T-helper 17 cell (primary cell): ENCODE data around the gene SMU1. TPM values are rescaled to one million over a fixed set of nuclear protein-coding genes. Genes with fewer than 3 reads are reported as not detected.

Source experiments
- ATAC-seq: fragments of 150-1000 bp; cut with Tn5 transposase; 2 replicates; pipeline ENCODE4 v1.10.0; 2021; ENCODE audit warnings: mild to moderate bottlenecking, moderate library complexity
- DNase-seq, 3 donors: peaks; one replicate each; pipeline versions ENCODE4 v3.0.0 to v3.0.0-alpha.2; 2020 to 2021
- H3K9me3 ChIP-seq: one replicate; pipeline ENCODE4 v1.7.0; 2013; ENCODE audit warnings: low read length, mild to moderate bottlenecking; ENCODE audit not compliant: control insufficient read depth, poor library complexity, severe bottlenecking
- H3K27ac Mint-ChIP-seq: one replicate; pipeline ENCODE4 v1.8.0; 2022; ENCODE audit warnings: mild to moderate bottlenecking, moderate library complexity, mixed read lengths
- H3K27me3 Mint-ChIP-seq: one replicate; pipeline ENCODE4 v1.8.0; 2022; ENCODE audit warnings: mixed read lengths
- H3K36me3 Mint-ChIP-seq: one replicate; pipeline ENCODE4 v1.8.0; 2022; ENCODE audit warnings: low read depth, mixed read lengths
- H3K4me1 Mint-ChIP-seq: one replicate; pipeline ENCODE4 v1.8.0; 2022; ENCODE audit warnings: mild to moderate bottlenecking, mixed read lengths
- H3K4me3 Mint-ChIP-seq: one replicate; pipeline ENCODE4 v1.8.0; 2022; ENCODE audit warnings: mild to moderate bottlenecking, moderate library complexity, mixed read lengths
- total RNA-seq, 4 donors: library from RNA in 2 of 4; stranded (reverse) in 2 of 4; gene quantifications; one replicate each; pipeline ENCODE4 v1.2.3 and lab custom pipeline; 2022 to 2026

Gene SMU1
- total RNA-seq, 2 donors from 2014 or later = 20.6 to 21.2 TPM

- DNase-seq (no peak), ATAC-seq (no peak)
- peaks cover 10% of the 10 kb centered on the region for H3K36me3 Mint-ChIP-seq
- H3K9me3 ChIP-seq = no peaks in the 10 kb centered on the region
- H3K4me1 Mint-ChIP-seq = peaks cover 17% of the 10 kb centered on the region
- peak overlapping the region; percentile 81 for H3K27ac Mint-ChIP-seq
- H3K4me3 Mint-ChIP-seq = no peak overlapping the region
- H3K27me3 Mint-ChIP-seq = no peaks in the 10 kb centered on the region
These were observed 35.2 kb upstream of the SMU1 start for GRCh38 chr9:33111631-33112030.

DNA sequence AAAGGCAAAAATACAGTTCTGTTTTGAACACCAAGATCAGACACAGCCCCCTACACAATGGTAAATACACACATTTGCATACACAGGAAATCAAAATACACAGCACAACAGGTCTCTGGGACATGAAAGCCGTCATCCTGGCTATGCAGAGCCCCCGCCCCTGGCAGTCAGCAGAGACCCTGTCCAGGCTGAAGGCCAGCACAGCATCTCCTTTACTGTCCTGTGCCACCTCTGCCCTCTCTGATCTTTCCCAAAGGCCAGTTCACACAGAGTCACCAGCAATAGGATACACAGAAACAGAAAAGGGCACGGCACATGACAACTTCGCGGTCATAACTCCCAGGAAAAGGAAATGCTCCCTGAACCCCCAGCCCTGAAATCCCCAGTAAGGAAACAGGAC, 34.2 kb upstream of the SMU1 start:
- H3K9me3 ChIP-seq = no peaks in the 10 kb centered on the region
- Mint-ChIP-seq H3K4me1 (peaks cover 17% of the 10 kb centered on the region), H3K27ac (peak overlapping the region; percentile 81), H3K27me3 (no peaks in the 10 kb centered on the region), H3K4me3 (peak overlapping the region; percentile 60), H3K36me3 (peaks cover 10% of the 10 kb centered on the region)
- ATAC-seq = no peak
- no peak for DNase-seq

- no peaks in the 10 kb centered on the region for H3K9me3 ChIP-seq
- H3K4me1 Mint-ChIP-seq = peaks cover 19% of the 10 kb centered on the region
- no peak overlapping the region for H3K4me3 Mint-ChIP-seq
- no peak for DNase-seq
- ATAC-seq = no peak
- H3K36me3 Mint-ChIP-seq = peaks cover 10% of the 10 kb centered on the region
- H3K27me3 Mint-ChIP-seq = no peaks in the 10 kb centered on the region
- H3K27ac Mint-ChIP-seq = peak overlapping the region; percentile 81
These were observed 33.5 kb upstream of the SMU1 start for GRCh38 chr9:33109850-33110595.

DNA sequence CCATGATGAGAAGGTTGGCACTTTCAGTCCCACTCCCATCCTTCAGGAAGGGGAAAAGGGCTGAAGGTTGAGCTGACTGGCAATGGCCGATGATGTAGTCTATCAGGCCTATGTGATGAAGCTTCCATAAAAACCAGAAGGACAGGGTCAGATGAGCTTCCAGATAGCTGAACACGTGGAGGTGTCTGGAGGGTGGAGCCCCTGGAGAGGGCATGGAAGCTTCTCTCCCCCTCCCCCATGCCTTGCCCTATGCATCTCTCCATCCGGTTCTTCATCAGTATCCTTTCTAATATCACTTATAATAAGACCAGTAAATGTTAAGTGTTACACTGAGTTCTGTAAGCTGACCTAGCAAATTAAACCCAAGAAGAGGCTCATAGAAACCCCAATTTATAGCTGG, 32.6 kb upstream of the SMU1 start:
- Mint-ChIP-seq H3K4me3 (no peak overlapping the region), H3K4me1 (peaks cover 20% of the 10 kb centered on the region), H3K27ac (peak overlapping the region; percentile 81), H3K27me3 (no peaks in the 10 kb centered on the region), H3K36me3 (peaks cover 10% of the 10 kb centered on the region)
- ATAC-seq (no peak), DNase-seq (no peak)
- no peaks in the 10 kb centered on the region for H3K9me3 ChIP-seq

- H3K36me3 Mint-ChIP-seq = peaks cover 4% of the 10 kb centered on the region
- peaks cover 19% of the 10 kb centered on the region for H3K4me1 Mint-ChIP-seq
- DNase-seq = no peak
- peak overlapping the region; percentile 45 for H3K4me3 Mint-ChIP-seq
- no peaks in the 10 kb centered on the region for H3K9me3 ChIP-seq
- peak overlapping the region; percentile 81 for H3K27ac Mint-ChIP-seq
- peak; percentile 8 for ATAC-seq
- no peaks in the 10 kb centered on the region for H3K27me3 Mint-ChIP-seq
These were observed 32.0 kb upstream of the SMU1 start for GRCh38 chr9:33108472-33108871.

GRCh38 chr9:33107762-33108161, 31.3 kb upstream of the SMU1 start:
- Mint-ChIP-seq H3K27ac (peak overlapping the region; percentile 19), H3K4me3 (no peak overlapping the region), H3K36me3 (peaks cover 4% of the 10 kb centered on the region), H3K27me3 (no peaks in the 10 kb centered on the region), H3K4me1 (peaks cover 19% of the 10 kb centered on the region)
- ATAC-seq (no peak), DNase-seq (no peak)
- no peaks in the 10 kb centered on the region for H3K9me3 ChIP-seq

- ATAC-seq (peak; percentile 5), DNase-seq (no peak)
- Mint-ChIP-seq H3K4me3 (peak overlapping the region; percentile 68), H3K27me3 (no peaks in the 10 kb centered on the region), H3K36me3 (peaks cover 4% of the 10 kb centered on the region), H3K27ac (peak overlapping the region; percentile 19), H3K4me1 (peaks cover 19% of the 10 kb centered on the region)
- H3K9me3 ChIP-seq = no peaks in the 10 kb centered on the region
These were observed 30.6 kb upstream of the SMU1 start for GRCh38 chr9:33106827-33107621.

DNA sequence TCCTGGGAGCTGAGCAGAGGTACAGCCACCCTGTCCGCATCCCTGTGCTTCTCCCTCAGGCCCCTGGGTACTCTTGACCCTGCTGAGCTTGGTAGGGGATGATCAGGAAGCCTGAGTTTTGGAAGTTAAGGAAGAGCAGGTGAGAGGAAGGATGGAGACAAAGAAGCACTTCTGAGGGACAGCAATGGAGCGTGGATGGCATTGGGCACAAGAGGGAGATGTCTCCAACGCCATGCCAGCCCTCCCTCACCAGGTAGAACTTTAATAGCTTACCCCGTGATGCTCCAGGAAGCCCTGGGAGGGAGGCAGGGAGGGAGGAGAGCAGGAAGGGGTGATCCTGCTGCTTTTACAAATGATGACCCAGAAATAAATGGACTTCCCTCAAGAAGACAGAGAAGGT, 29.9 kb upstream of the SMU1 start:
- DNase-seq (no peak), ATAC-seq (no peak)
- no peaks in the 10 kb centered on the region for H3K27me3 Mint-ChIP-seq
- no peaks in the 10 kb centered on the region for H3K36me3 Mint-ChIP-seq
- H3K27ac Mint-ChIP-seq = peak overlapping the region; percentile 19
- H3K4me1 Mint-ChIP-seq = peaks cover 16% of the 10 kb centered on the region
- H3K4me3 Mint-ChIP-seq = peak overlapping the region; percentile 56
- no peaks in the 10 kb centered on the region for H3K9me3 ChIP-seq

GRCh38 chr9:33105959-33106358, 29.5 kb upstream of the SMU1 start:
- H3K4me3 Mint-ChIP-seq = peak overlapping the region; percentile 56
- peaks cover 14% of the 10 kb centered on the region for H3K4me1 Mint-ChIP-seq
- H3K27ac Mint-ChIP-seq = peak overlapping the region; percentile 6
- no peaks in the 10 kb centered on the region for H3K36me3 Mint-ChIP-seq
- H3K9me3 ChIP-seq = no peaks in the 10 kb centered on the region
- ATAC-seq (no peak), DNase-seq (no peak)
- no peaks in the 10 kb centered on the region for H3K27me3 Mint-ChIP-seq

DNA sequence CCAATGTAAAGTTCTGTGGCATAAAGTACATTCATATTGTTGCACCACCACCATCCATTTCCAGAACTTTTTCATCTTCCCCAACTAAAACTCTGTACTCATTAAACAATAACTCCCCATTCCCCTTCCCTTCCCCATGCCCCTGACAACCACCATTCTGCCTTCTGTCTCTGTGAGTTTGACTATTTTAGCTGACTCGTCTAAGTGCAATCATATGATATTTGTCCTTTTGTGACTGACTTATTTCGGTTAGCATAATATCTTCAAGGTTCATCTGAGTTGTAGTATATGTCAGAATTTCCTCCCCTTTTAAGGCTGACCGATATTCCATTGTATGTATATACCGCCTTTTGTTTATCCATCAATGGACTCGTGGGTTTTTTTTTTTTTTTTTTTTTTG, 29.0 kb upstream of the SMU1 start:
- H3K27ac Mint-ChIP-seq = peak overlapping the region; percentile 6

DNA sequence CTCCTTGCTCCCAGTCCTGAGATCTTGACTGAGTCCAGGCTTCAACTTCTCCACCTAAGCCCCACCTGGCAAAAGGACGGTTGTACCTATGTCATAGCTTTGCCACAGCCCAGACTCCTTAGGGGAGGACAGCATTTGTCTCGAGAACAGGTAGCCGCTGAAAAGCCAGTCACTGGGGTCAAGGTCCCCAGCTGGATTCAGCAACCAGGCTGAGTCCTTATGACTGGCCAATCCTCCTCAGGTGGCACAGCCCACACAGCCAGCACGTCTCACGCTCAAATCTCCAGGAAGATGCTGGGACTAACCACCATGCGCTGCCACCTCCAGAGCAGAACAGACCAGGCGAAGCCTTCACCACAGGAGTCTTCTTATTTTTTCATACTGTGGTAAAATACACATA, 27.9 kb upstream of the SMU1 start:
- Mint-ChIP-seq H3K4me3 (peak overlapping the region; percentile 5), H3K27me3 (no peaks in the 10 kb centered on the region), H3K4me1 (peaks cover 13% of the 10 kb centered on the region), H3K36me3 (no peaks in the 10 kb centered on the region), H3K27ac (peak overlapping the region; percentile 53)
- H3K9me3 ChIP-seq = no peaks in the 10 kb centered on the region
- DNase-seq = no peak
- no peak for ATAC-seq

More for the DNA sequence above, 29.0 kb upstream of the SMU1 start:
- H3K36me3 Mint-ChIP-seq = no peaks in the 10 kb centered on the region
- no peaks in the 10 kb centered on the region for H3K27me3 Mint-ChIP-seq
- H3K4me1 Mint-ChIP-seq = peaks cover 13% of the 10 kb centered on the region
- no peaks in the 10 kb centered on the region for H3K9me3 ChIP-seq
- peak overlapping the region; percentile 54 for H3K4me3 Mint-ChIP-seq
- DNase-seq (no peak), ATAC-seq (no peak)

- Mint-ChIP-seq H3K4me1 (peaks cover 11% of the 10 kb centered on the region), H3K4me3 (no peak overlapping the region), H3K36me3 (no peaks in the 10 kb centered on the region), H3K27me3 (no peaks in the 10 kb centered on the region), H3K27ac (peak overlapping the region; percentile 53)
- ATAC-seq = no peak
- H3K9me3 ChIP-seq = no peaks in the 10 kb centered on the region
- no peak for DNase-seq
These were observed 27.2 kb upstream of the SMU1 start for GRCh38 chr9:33103501-33104281.

DNA sequence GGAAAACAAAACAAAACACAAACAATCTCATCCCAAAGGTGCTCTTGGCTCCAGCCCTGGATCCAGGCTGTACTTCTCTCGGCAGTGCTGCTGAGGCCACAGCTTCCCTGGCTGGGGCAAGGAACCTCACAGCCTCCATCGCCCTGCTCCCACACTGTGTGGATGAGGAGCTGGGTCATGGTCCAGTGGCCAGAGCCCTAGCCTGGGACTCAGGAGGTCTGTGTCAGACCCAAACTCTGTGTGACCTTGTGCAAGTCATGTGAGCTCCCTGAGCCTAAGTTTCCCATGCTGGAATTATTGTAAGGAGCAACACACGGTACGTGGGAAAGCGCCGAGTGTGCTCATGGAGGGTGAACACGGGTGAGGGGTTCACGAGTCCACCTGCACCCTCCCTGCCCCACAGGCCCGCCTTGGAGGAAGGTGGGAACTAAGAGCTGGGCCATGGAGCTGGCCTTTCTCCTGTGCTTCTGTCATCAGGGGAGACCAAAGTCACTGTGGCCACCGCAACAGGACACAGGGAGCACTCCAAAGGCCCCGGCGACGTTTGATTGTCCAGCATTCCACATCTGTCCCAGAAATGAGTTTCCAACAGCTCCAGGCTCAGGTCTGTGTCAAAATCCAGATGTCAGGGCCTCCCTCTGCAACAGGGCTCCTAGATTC, 26.2 kb upstream of the SMU1 start:
- H3K4me1 Mint-ChIP-seq = peaks cover 9% of the 10 kb centered on the region
- DNase-seq = no peak
- ATAC-seq = no peak
- H3K27me3 Mint-ChIP-seq = no peaks in the 10 kb centered on the region
- no peaks in the 10 kb centered on the region for H3K36me3 Mint-ChIP-seq
- H3K27ac Mint-ChIP-seq = peak overlapping the region; percentile 71
- no peak overlapping the region for H3K4me3 Mint-ChIP-seq
- H3K9me3 ChIP-seq = no peaks in the 10 kb centered on the region
